DOHH2 (cell line): ENCODE measurements around the gene NPEPL1.

ENCODE experiments used
- EZH2phosphoT487 ChIP-seq: fragments of 200-600 bp; sonication (generic); IDR thresholded peaks from 2 replicates; pipeline ENCODE4 v1.6.1; 2017; ENCODE audit warnings: borderline replicate concordance, mild to moderate bottlenecking, antibody characterized with exemption, low read length, moderate library complexity, mixed read lengths
- TF ChIP-seq, protein P1 (sequence below): fragments of 200-600 bp; sonication (generic); IDR thresholded peaks from one replicate; pipeline ENCODE4 v1.5.1; 2014; ENCODE audit warnings: antibody characterized with exemption, mild to moderate bottlenecking, low read depth, low read length; ENCODE audit not compliant: poor library complexity, severe bottlenecking

GRCh38 chr20:58760856-58761255, 68.3 kb downstream of the NPEPL1 start:
- TF ChIP-seq, protein P1, sequence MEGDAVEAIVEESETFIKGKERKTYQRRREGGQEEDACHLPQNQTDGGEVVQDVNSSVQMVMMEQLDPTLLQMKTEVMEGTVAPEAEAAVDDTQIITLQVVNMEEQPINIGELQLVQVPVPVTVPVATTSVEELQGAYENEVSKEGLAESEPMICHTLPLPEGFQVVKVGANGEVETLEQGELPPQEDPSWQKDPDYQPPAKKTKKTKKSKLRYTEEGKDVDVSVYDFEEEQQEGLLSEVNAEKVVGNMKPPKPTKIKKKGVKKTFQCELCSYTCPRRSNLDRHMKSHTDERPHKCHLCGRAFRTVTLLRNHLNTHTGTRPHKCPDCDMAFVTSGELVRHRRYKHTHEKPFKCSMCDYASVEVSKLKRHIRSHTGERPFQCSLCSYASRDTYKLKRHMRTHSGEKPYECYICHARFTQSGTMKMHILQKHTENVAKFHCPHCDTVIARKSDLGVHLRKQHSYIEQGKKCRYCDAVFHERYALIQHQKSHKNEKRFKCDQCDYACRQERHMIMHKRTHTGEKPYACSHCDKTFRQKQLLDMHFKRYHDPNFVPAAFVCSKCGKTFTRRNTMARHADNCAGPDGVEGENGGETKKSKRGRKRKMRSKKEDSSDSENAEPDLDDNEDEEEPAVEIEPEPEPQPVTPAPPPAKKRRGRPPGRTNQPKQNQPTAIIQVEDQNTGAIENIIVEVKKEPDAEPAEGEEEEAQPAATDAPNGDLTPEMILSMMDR: no peak
- TF ChIP-seq EZH2phosphoT487: no peak
